Natural killer cell treated with Interleukin-12 subunit alpha and Interleukin-12 subunit beta and Interleukin-15 and Interleukin-18, amount 100 ng/mL, for 72 hours (primary cell): ENCODE results near the gene SLC9A4. TPM values are rescaled to one million over a fixed set of nuclear protein-coding genes. Genes with fewer than 3 reads are reported as not detected.

Experiments
- ATAC-seq, 2 donors: fragments of 150-1000 bp; cut with Tn5 transposase in 1 of 2; sonication (Bioruptor Pico), chemical (Tn5 transposase) in 1 of 2; 2 replicates each; pipeline ENCODE4 v1.10.0; 2021
- DNase-seq: peaks from one replicate; pipeline ENCODE4 v3.0.0; 2022; ENCODE audit warnings: low spot score
- H3K27ac Mint-ChIP-seq, 2 donors: 1 replicate in 1 of 2; 2 replicates in 1 of 2; pipeline ENCODE4 v1.8.0; 2022; ENCODE audit warnings: mixed read lengths in 2 of 2, mild to moderate bottlenecking in 1 of 2, moderate library complexity in 1 of 2
- H3K27me3 Mint-ChIP-seq, 2 donors: 1 replicate in 1 of 2; 2 replicates in 1 of 2; pipeline ENCODE4 v1.8.0; 2022; ENCODE audit warnings: mixed read lengths in 2 of 2
- H3K36me3 Mint-ChIP-seq: one replicate; pipeline ENCODE4 v1.8.0; 2022; ENCODE audit warnings: mixed read lengths
- H3K4me1 Mint-ChIP-seq, 2 donors: 1 replicate in 1 of 2; 2 replicates in 1 of 2; pipeline ENCODE4 v1.8.0; 2022; ENCODE audit warnings: low read depth in 2 of 2, mixed read lengths in 2 of 2, mild to moderate bottlenecking in 1 of 2
- H3K4me3 Mint-ChIP-seq: one replicate; pipeline ENCODE4 v1.8.0; 2022; ENCODE audit warnings: mixed read lengths
- H3K9me3 Mint-ChIP-seq: 2 replicates; pipeline ENCODE4 v1.8.0; 2022; ENCODE audit warnings: mixed read lengths
- total RNA-seq, 2 donors: library from RNA; stranded (reverse); gene quantifications; one replicate each; pipeline ENCODE4 v1.2.3, GENCODE V29; 2022

The SLC9A4 gene
- under 1 TPM; 0.10 to 0.14 TPM for total RNA-seq

GRCh38 chr2:102473020-102473419 is at the start of gene SLC9A4:
Gene SLC9A4, plus strand, starts transcription at chr2:102473226. Its CDS starts 534 bp downstream, at chr2:102473760.
- Mint-ChIP-seq H3K36me3 (peaks cover 16% of the 10 kb centered on the region), H3K4me3 (no peak within 1 kb of the TSS), H3K4me1 (no peaks in the 10 kb centered on the region), H3K27ac (no peak within 1 kb of the TSS), H3K9me3 (peaks cover 4% of the 10 kb centered on the region), H3K27me3 (peaks cover 11 to 41% of the 10 kb centered on the region in 2 donors)
- DNase-seq, result peak; percentile 75
- ATAC-seq, result peak in 1 of 2 donors; percentile 61

GRCh38 chr2:102423368-102423767 is 49.7 kb upstream of the SLC9A4 start:
- no peak for ATAC-seq
- Mint-ChIP-seq H3K4me1 (peaks cover 52 to 87% of the 10 kb centered on the region in 2 donors), H3K27me3 (no peaks in the 10 kb centered on the region), H3K36me3 (peaks cover 73% of the 10 kb centered on the region), H3K9me3 (no peaks in the 10 kb centered on the region), H3K4me3 (peak overlapping the region; percentile 93), H3K27ac (peak overlapping the region in 1 of 2 donors; percentile 100)
- DNase-seq, result no peak

- peak overlapping the region; percentile 93 for H3K4me3 Mint-ChIP-seq
- peak; percentile 17 to 30 for ATAC-seq
- H3K9me3 Mint-ChIP-seq, result no peaks in the 10 kb centered on the region
- peak overlapping the region in 1 of 2 donors; percentile 100 for H3K27ac Mint-ChIP-seq
- peaks cover 80% of the 10 kb centered on the region for H3K36me3 Mint-ChIP-seq
- no peaks in the 10 kb centered on the region for H3K27me3 Mint-ChIP-seq
- no peak for DNase-seq
- peaks cover 64 to 96% of the 10 kb centered on the region in 2 donors for H3K4me1 Mint-ChIP-seq
Observed at GRCh38 chr2:102424754-102425153, 48.3 kb upstream of the SLC9A4 start.

- DNase-seq (no peak), ATAC-seq (no peak)
- Mint-ChIP-seq H3K9me3 (no peaks in the 10 kb centered on the region), H3K4me1 (peaks cover 71 to 97% of the 10 kb centered on the region in 2 donors), H3K27ac (peak overlapping the region in 1 of 2 donors; percentile 100), H3K4me3 (peak overlapping the region; percentile 93), H3K36me3 (peaks cover 80% of the 10 kb centered on the region), H3K27me3 (no peaks in the 10 kb centered on the region)
Observed at GRCh38 chr2:102425441-102426132, 47.4 kb upstream of the SLC9A4 start.

- peak overlapping the region; percentile 93 for H3K4me3 Mint-ChIP-seq
- no peaks in the 10 kb centered on the region for H3K9me3 Mint-ChIP-seq
- ATAC-seq, result no peak
- H3K27ac Mint-ChIP-seq, result no peak overlapping the region
- no peaks in the 10 kb centered on the region for H3K27me3 Mint-ChIP-seq
- H3K36me3 Mint-ChIP-seq, result peaks cover 80% of the 10 kb centered on the region
- H3K4me1 Mint-ChIP-seq, result peaks cover 71 to 97% of the 10 kb centered on the region in 2 donors
- no peak for DNase-seq
Observed at GRCh38 chr2:102427249-102427648, 45.8 kb upstream of the SLC9A4 start.

- Mint-ChIP-seq H3K9me3 (no peaks in the 10 kb centered on the region), H3K27me3 (no peaks in the 10 kb centered on the region), H3K4me1 (peaks cover 70 to 91% of the 10 kb centered on the region in 2 donors), H3K27ac (no peak overlapping the region), H3K4me3 (peak overlapping the region; percentile 93), H3K36me3 (peaks cover 71% of the 10 kb centered on the region)
- peak; percentile 62 to 80 for ATAC-seq
- peak; percentile 56 for DNase-seq
Observed at GRCh38 chr2:102428573-102428972, 44.5 kb upstream of the SLC9A4 start.

GRCh38 chr2:102432386-102432785 is 40.6 kb upstream of the SLC9A4 start:
- Mint-ChIP-seq H3K27ac (no peak overlapping the region), H3K4me1 (peaks cover 80 to 85% of the 10 kb centered on the region in 2 donors), H3K36me3 (peaks cover 71% of the 10 kb centered on the region), H3K9me3 (no peaks in the 10 kb centered on the region), H3K27me3 (no peaks in the 10 kb centered on the region), H3K4me3 (peak overlapping the region; percentile 24)
- DNase-seq (no peak), ATAC-seq (no peak)

- H3K4me1 Mint-ChIP-seq, result peaks cover 67 to 69% of the 10 kb centered on the region in 2 donors
- DNase-seq (no peak), ATAC-seq (no peak)
- H3K9me3 Mint-ChIP-seq, result no peaks in the 10 kb centered on the region
- no peak overlapping the region for H3K27ac Mint-ChIP-seq
- H3K4me3 Mint-ChIP-seq, result peak overlapping the region; percentile 77
- no peaks in the 10 kb centered on the region for H3K27me3 Mint-ChIP-seq
- H3K36me3 Mint-ChIP-seq, result peaks cover 55% of the 10 kb centered on the region
Observed at GRCh38 chr2:102433973-102434654, 38.9 kb upstream of the SLC9A4 start.

GRCh38 chr2:102434655-102435381 is 38.2 kb upstream of the SLC9A4 start:
- ATAC-seq (peak; percentile 28 to 63), DNase-seq (no peak)
- Mint-ChIP-seq H3K27me3 (no peaks in the 10 kb centered on the region), H3K9me3 (no peaks in the 10 kb centered on the region), H3K27ac (no peak overlapping the region), H3K4me3 (peak overlapping the region; percentile 77), H3K36me3 (peaks cover 48% of the 10 kb centered on the region), H3K4me1 (peaks cover 60 to 62% of the 10 kb centered on the region in 2 donors)

GRCh38 chr2:102435741-102436140 is 37.3 kb upstream of the SLC9A4 start:
- H3K4me3 Mint-ChIP-seq, result peak overlapping the region; percentile 77
- peaks cover 52 to 53% of the 10 kb centered on the region in 2 donors for H3K4me1 Mint-ChIP-seq
- DNase-seq (no peak), ATAC-seq (no peak)
- no peaks in the 10 kb centered on the region for H3K27me3 Mint-ChIP-seq
- H3K27ac Mint-ChIP-seq, result no peak overlapping the region
- H3K36me3 Mint-ChIP-seq, result peaks cover 38% of the 10 kb centered on the region
- no peaks in the 10 kb centered on the region for H3K9me3 Mint-ChIP-seq

GRCh38 chr2:102436323-102436722 is 36.7 kb upstream of the SLC9A4 start:
- Mint-ChIP-seq H3K4me1 (peaks cover 47 to 48% of the 10 kb centered on the region in 2 donors), H3K4me3 (peak overlapping the region; percentile 77), H3K27me3 (no peaks in the 10 kb centered on the region), H3K9me3 (no peaks in the 10 kb centered on the region), H3K27ac (no peak overlapping the region), H3K36me3 (peaks cover 34% of the 10 kb centered on the region)
- ATAC-seq (peak; percentile 11 to 67), DNase-seq (peak; percentile 82)

GRCh38 chr2:102437122-102437521 is 35.9 kb upstream of the SLC9A4 start:
- H3K4me1 Mint-ChIP-seq, result peaks cover 41 to 42% of the 10 kb centered on the region in 2 donors
- H3K4me3 Mint-ChIP-seq, result no peak overlapping the region
- no peaks in the 10 kb centered on the region for H3K9me3 Mint-ChIP-seq
- no peaks in the 10 kb centered on the region for H3K27me3 Mint-ChIP-seq
- H3K36me3 Mint-ChIP-seq, result peaks cover 26% of the 10 kb centered on the region
- no peak overlapping the region for H3K27ac Mint-ChIP-seq
- DNase-seq, result no peak
- ATAC-seq, result no peak

GRCh38 chr2:102438111-102438510 is 34.9 kb upstream of the SLC9A4 start:
- ATAC-seq (peak; percentile 53 to 68), DNase-seq (no peak)
- H3K27ac Mint-ChIP-seq, result no peak overlapping the region
- H3K27me3 Mint-ChIP-seq, result no peaks in the 10 kb centered on the region
- peaks cover 27% of the 10 kb centered on the region for H3K36me3 Mint-ChIP-seq
- H3K9me3 Mint-ChIP-seq, result no peaks in the 10 kb centered on the region
- no peak overlapping the region for H3K4me3 Mint-ChIP-seq
- H3K4me1 Mint-ChIP-seq, result peaks cover 41 to 42% of the 10 kb centered on the region in 2 donors
